Measurements from ENCODE around the gene TRAF2. TPM values are rescaled to one million over a fixed set of nuclear protein-coding genes. Genes with fewer than 3 reads are reported as not detected.

The TRAF2 gene
- total RNA-seq, 2 donors from 2014 or later = 45.9 to 55.1 TPM

DNA sequence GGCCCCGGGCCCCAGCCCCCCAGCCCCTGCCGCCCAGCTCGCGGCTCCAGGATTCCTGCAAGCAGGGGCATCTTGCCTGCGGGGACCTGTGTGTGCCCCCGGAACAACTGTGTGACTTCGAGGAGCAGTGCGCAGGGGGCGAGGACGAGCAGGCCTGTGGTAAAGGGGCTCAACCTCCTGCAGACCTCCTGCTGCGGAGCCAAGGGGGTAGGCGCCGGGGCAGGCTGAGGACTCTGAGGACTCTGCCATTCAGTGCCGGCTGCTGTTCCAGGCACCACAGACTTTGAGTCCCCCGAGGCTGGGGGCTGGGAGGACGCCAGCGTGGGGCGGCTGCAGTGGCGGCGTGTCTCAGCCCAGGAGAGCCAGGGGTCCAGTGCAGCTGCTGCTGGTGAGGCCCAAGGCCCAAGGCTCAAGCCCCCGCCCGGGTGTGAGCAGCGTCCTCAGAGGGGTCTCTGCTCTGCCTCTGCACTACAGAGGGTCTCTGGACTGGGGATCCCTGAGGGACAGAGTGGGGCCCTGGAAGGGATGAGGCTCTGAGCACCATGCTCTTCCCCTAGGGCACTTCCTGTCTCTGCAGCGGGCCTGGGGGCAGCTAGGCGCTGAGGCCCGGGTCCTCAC is 30.7 kb upstream of the TRAF2 start:
- Mint-ChIP-seq H3K27me3 (ENCODE audit: insufficient read depth) (no peaks in the 10 kb centered on the region), H3K36me3 (ENCODE audit: low read depth) (no peaks in the 10 kb centered on the region), H3K9me3 (no peaks in the 10 kb centered on the region), H3K27ac (no peak overlapping the region), H3K4me3 (no peak overlapping the region), H3K4me1 (no peaks in the 10 kb centered on the region)
- DNase-seq = peak; percentile 51
- no peak overlapping the region for H3K9ac ChIP-seq (ENCODE audit: extremely low read depth, low read length, poor library complexity, severe bottlenecking)
- peaks cover 10% of the 10 kb centered on the region for H3K36me3 ChIP-seq (ENCODE audit: control insufficient read depth, insufficient read depth, low read length)
- 94% methylated on average over 14 to 26 of the region's 26 CpGs for WGBS, 2 experiments (ENCODE audit: insufficient coverage in 1 of 2, insufficient read length in 1 of 2)
- H3K4me1 ChIP-seq (ENCODE audit: control insufficient read depth, insufficient read depth, low read length) = no peaks in the 10 kb centered on the region
- no peak overlapping the region for H3K27ac ChIP-seq (ENCODE audit: low read depth, low read length)
- H3K4me3 ChIP-seq (ENCODE audit: low read length) = no peak overlapping the region
- H3K27me3 ChIP-seq (ENCODE audit: control insufficient read depth, insufficient read depth, low read length, poor library complexity, severe bottlenecking) = no peaks in the 10 kb centered on the region
- H3K9me3 ChIP-seq (ENCODE audit: control insufficient read depth, low read length) = no peaks in the 10 kb centered on the region
- TF ChIP-seq, protein P1, sequence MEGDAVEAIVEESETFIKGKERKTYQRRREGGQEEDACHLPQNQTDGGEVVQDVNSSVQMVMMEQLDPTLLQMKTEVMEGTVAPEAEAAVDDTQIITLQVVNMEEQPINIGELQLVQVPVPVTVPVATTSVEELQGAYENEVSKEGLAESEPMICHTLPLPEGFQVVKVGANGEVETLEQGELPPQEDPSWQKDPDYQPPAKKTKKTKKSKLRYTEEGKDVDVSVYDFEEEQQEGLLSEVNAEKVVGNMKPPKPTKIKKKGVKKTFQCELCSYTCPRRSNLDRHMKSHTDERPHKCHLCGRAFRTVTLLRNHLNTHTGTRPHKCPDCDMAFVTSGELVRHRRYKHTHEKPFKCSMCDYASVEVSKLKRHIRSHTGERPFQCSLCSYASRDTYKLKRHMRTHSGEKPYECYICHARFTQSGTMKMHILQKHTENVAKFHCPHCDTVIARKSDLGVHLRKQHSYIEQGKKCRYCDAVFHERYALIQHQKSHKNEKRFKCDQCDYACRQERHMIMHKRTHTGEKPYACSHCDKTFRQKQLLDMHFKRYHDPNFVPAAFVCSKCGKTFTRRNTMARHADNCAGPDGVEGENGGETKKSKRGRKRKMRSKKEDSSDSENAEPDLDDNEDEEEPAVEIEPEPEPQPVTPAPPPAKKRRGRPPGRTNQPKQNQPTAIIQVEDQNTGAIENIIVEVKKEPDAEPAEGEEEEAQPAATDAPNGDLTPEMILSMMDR (conservative IDR thresholded peaks at IDR 0.05) = no peak

DNA sequence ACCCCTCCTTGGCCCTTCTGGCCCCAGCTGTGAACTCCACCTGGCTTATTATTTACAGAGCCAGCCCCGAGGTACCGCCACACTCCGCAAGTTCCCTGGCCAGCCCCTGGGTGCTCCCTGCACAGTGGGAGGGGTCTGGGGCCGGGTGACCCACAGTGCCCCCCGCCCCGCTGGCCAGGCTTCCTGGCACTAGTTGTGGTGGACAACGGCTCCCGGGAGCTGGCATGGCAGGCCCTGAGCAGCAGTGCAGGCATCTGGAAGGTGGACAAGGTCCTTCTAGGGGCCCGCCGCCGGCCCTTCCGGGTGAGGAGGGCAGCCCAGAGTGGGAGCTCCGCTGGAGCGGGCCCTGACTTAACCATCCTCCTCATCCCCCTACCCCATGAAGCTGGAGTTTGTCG is 30.2 kb upstream of the TRAF2 start:
- 91 to 97% methylated on average over 6 to 15 of the region's 15 CpGs for WGBS, 2 experiments (ENCODE audit: insufficient coverage in 1 of 2, insufficient read length in 1 of 2)
- no peaks in the 10 kb centered on the region for H3K27me3 Mint-ChIP-seq (ENCODE audit: insufficient read depth)
- Histone ChIP-seq H3K36me3 (ENCODE audit: control insufficient read depth, insufficient read depth, low read length) (peaks cover 5% of the 10 kb centered on the region), H3K9me3 (ENCODE audit: control insufficient read depth, low read length) (no peaks in the 10 kb centered on the region), H3K27ac (ENCODE audit: low read depth, low read length) (no peak overlapping the region), H3K27me3 (ENCODE audit: control insufficient read depth, insufficient read depth, low read length, poor library complexity, severe bottlenecking) (no peaks in the 10 kb centered on the region), H3K9ac (ENCODE audit: extremely low read depth, low read length, poor library complexity, severe bottlenecking) (no peak overlapping the region), H3K4me1 (ENCODE audit: control insufficient read depth, insufficient read depth, low read length) (no peaks in the 10 kb centered on the region), H3K4me3 (ENCODE audit: low read length) (no peak overlapping the region)
- H3K27ac Mint-ChIP-seq = no peak overlapping the region
- peak; percentile 41 for DNase-seq
- H3K4me3 Mint-ChIP-seq = no peak overlapping the region
- H3K4me1 Mint-ChIP-seq = no peaks in the 10 kb centered on the region
- no peaks in the 10 kb centered on the region for H3K9me3 Mint-ChIP-seq
- no peaks in the 10 kb centered on the region for H3K36me3 Mint-ChIP-seq (ENCODE audit: low read depth)
- TF ChIP-seq, protein P1 (conservative IDR thresholded peaks at IDR 0.05) = no peak

DNA sequence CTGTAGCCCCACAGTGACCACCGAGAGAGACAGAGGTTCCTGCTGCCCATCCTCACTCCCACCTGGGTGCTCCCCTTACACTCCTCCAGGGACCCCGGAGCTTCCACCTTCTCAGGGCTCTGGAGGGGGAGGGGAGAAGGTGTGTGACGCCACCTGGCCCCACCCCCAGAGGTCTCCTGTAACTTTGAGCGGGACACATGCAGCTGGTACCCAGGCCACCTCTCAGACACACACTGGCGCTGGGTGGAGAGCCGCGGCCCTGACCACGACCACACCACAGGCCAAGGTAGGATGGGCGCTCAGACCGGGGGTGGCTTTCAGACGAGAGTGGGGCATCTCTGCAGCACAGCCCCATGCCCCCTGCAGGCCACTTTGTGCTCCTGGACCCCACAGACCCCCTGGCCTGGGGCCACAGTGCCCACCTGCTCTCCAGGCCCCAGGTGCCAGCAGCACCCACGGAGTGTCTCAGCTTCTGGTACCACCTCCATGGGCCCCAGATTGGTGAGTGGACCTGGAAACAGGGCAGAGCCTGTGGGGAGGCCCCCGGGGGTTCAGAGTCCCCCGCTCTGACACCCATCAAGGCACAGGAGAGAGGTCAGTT is 29.7 kb upstream of the TRAF2 start:
- no peaks in the 10 kb centered on the region for H3K9me3 Mint-ChIP-seq
- Histone ChIP-seq H3K27ac (ENCODE audit: low read depth, low read length) (no peak overlapping the region), H3K27me3 (ENCODE audit: control insufficient read depth, insufficient read depth, low read length, poor library complexity, severe bottlenecking) (no peaks in the 10 kb centered on the region), H3K4me1 (ENCODE audit: control insufficient read depth, insufficient read depth, low read length) (no peaks in the 10 kb centered on the region), H3K4me3 (ENCODE audit: low read length) (no peak overlapping the region), H3K9ac (ENCODE audit: extremely low read depth, low read length, poor library complexity, severe bottlenecking) (no peak overlapping the region), H3K36me3 (ENCODE audit: control insufficient read depth, insufficient read depth, low read length) (peaks cover 6% of the 10 kb centered on the region), H3K9me3 (ENCODE audit: control insufficient read depth, low read length) (no peaks in the 10 kb centered on the region)
- 90 to 98% methylated on average over 9 to 13 of the region's 14 CpGs for WGBS, 2 experiments (ENCODE audit: insufficient coverage in 1 of 2, insufficient read length in 1 of 2)
- H3K4me3 Mint-ChIP-seq = no peak overlapping the region
- no peak overlapping the region for H3K27ac Mint-ChIP-seq
- no peaks in the 10 kb centered on the region for H3K27me3 Mint-ChIP-seq (ENCODE audit: insufficient read depth)
- peak; percentile 48 for DNase-seq
- TF ChIP-seq, protein P1 (conservative IDR thresholded peaks at IDR 0.05) = peak; percentile 44
- peaks cover under 1% of the 10 kb centered on the region for H3K36me3 Mint-ChIP-seq (ENCODE audit: low read depth)
- H3K4me1 Mint-ChIP-seq = no peaks in the 10 kb centered on the region

All from endodermal cell (in vitro differentiated cells).